Left lung (tissue), 10 donors: ENCODE data around the gene TESK2. TPM values are rescaled to one million over a fixed set of nuclear protein-coding genes. Genes with fewer than 3 reads are reported as not detected.

ENCODE experiments used
- ATAC-seq: fragments of 200-7000 bp; cut with Tn5 transposase; one replicate; pipeline ENCODE4 v1.9.1; 2020; ENCODE audit warnings: moderate library complexity
- DNase-seq, 4 donors: peaks; one replicate each; pipeline ENCODE4 v3.0.0-alpha.2; 2013 to 2020
- H3K27ac ChIP-seq, 2 donors: fragments of 200-600 bp; sonication (generic) in 1 of 2; one replicate each; pipeline versions ENCODE4 v1.5.0 to v1.8.0; 2020 to 2021
- H3K27me3 ChIP-seq, 2 donors: fragments of 200-600 bp; sonication (generic) in 1 of 2; one replicate each; pipeline versions ENCODE4 v1.5.0 to v1.8.0; 2020 to 2021
- H3K36me3 ChIP-seq, 2 donors: fragments of 200-600 bp; sonication (generic) in 1 of 2; one replicate each; pipeline versions ENCODE4 v1.5.0 to v1.8.0; 2020 to 2021
- H3K4me1 ChIP-seq, 2 donors: fragments of 200-600 bp; one replicate each; pipeline ENCODE4 v1.8.0; 2021
- H3K4me3 ChIP-seq, 2 donors: fragments of 200-600 bp; sonication (generic) in 1 of 2; one replicate each; pipeline versions ENCODE4 v1.5.0 to v1.8.0; 2020 to 2021; ENCODE audit warnings: mild to moderate bottlenecking in 1 of 2
- H3K9me3 ChIP-seq, 2 donors: fragments of 200-600 bp; sonication (generic) in 1 of 2; one replicate each; pipeline versions ENCODE4 v1.5.0 to v1.8.0; 2020 to 2021
- CTCF ChIP-seq, 2 donors: fragments of 200-600 bp; sonication (generic) in 1 of 2; IDR thresholded peaks; one replicate each; pipeline versions ENCODE4 v1.5.0 to v1.8.0; 2021; ENCODE audit warnings: antibody characterized with exemption in 2 of 2
- intact Hi-C, 2 donors: fragments of 100-400 bp; cut with DNase I; formaldehyde crosslinking; loops; one replicate each; pipeline versions ENCODE4 v1.11.2 to v1.14.2; 2022
- polyA plus RNA-seq, 6 donors: library from polyadenylated mRNA; unstranded; fragments of 120-200 nt; gene quantifications; one replicate each; pipeline ENCODE4 v1.2.1, GENCODE V29; 2013; ENCODE audit not compliant: insufficient read length in 6 of 6
- total RNA-seq, 2 donors: library from RNA; stranded (reverse); fragmentation: NEBNext Ultra II Directional; extraction: Animal tissue kit (Norgen Biotek cat#: 25700); gene quantifications; one replicate each; pipeline ENCODE4 v1.2.1, GENCODE V29; 2021
- donor health status: DM: no; HTN: yes; CAD: no.
- donor health status: DM: no; HTN: no; CAD: no.

Gene TESK2
- total and polyA plus RNA-seq, 8 donors, result 4.3 to 12.5 (median 9.2) TPM

- no peaks in the 10 kb centered on the region for H3K36me3 ChIP-seq
- TF ChIP-seq CTCF (IDR thresholded peaks at IDR 0.05), result no peak
- DNase-seq, result no peak
- no peak overlapping the region for H3K27ac ChIP-seq
- no peaks in the 10 kb centered on the region for H3K4me1 ChIP-seq
- intact Hi-C loops, result no loop called here
- H3K9me3 ChIP-seq, result no peaks in the 10 kb centered on the region
- no peaks in the 10 kb centered on the region for H3K27me3 ChIP-seq
- H3K4me3 ChIP-seq, result no peak overlapping the region
- no peak for ATAC-seq
These were observed 35.8 kb downstream of the TESK2 start for GRCh38 chr1:45455162-45455561.

- no peaks in the 10 kb centered on the region for H3K36me3 ChIP-seq
- no peaks in the 10 kb centered on the region for H3K4me1 ChIP-seq
- ATAC-seq (no peak), DNase-seq (no peak)
- H3K4me3 ChIP-seq, result no peak overlapping the region
- intact Hi-C loops, result no loop called here
- no peaks in the 10 kb centered on the region for H3K9me3 ChIP-seq
- no peak for TF ChIP-seq CTCF (IDR thresholded peaks at IDR 0.05)
- H3K27ac ChIP-seq, result no peak overlapping the region
- no peaks in the 10 kb centered on the region for H3K27me3 ChIP-seq
These were observed 36.5 kb downstream of the TESK2 start for GRCh38 chr1:45454464-45454863.

- no peak for TF ChIP-seq CTCF (IDR thresholded peaks at IDR 0.05)
- DNase-seq (no peak), ATAC-seq (no peak)
- H3K36me3 ChIP-seq, result no peaks in the 10 kb centered on the region
- H3K4me3 ChIP-seq, result no peak overlapping the region
- H3K9me3 ChIP-seq, result no peaks in the 10 kb centered on the region
- no peaks in the 10 kb centered on the region for H3K27me3 ChIP-seq
- H3K4me1 ChIP-seq, result no peaks in the 10 kb centered on the region
- no peak overlapping the region for H3K27ac ChIP-seq
- intact Hi-C loops, result no loop called here
These were observed 38.5 kb downstream of the TESK2 start for GRCh38 chr1:45452503-45452902.

- intact Hi-C loops, result no loop called here
- DNase-seq (no peak), ATAC-seq (no peak)
- H3K27me3 ChIP-seq, result no peaks in the 10 kb centered on the region
- no peak overlapping the region for H3K4me3 ChIP-seq
- no peaks in the 10 kb centered on the region for H3K9me3 ChIP-seq
- no peak for TF ChIP-seq CTCF (IDR thresholded peaks at IDR 0.05)
- no peaks in the 10 kb centered on the region for H3K4me1 ChIP-seq
- H3K27ac ChIP-seq, result no peak overlapping the region
- no peaks in the 10 kb centered on the region for H3K36me3 ChIP-seq
These were observed 42.6 kb downstream of the TESK2 start for GRCh38 chr1:45448357-45448756.

GRCh38 chr1:45446950-45447672 lies 43.9 kb downstream of the TESK2 start:
- intact Hi-C loops, result no loop called here
- DNase-seq (no peak), ATAC-seq (no peak)
- H3K36me3 ChIP-seq, result no peaks in the 10 kb centered on the region
- H3K4me3 ChIP-seq, result no peak overlapping the region
- H3K9me3 ChIP-seq, result no peaks in the 10 kb centered on the region
- no peak overlapping the region for H3K27ac ChIP-seq
- no peaks in the 10 kb centered on the region for H3K4me1 ChIP-seq
- H3K27me3 ChIP-seq, result no peaks in the 10 kb centered on the region
- no peak for TF ChIP-seq CTCF (IDR thresholded peaks at IDR 0.05)
